A673 (cell line): Measurements from ENCODE around the gene CDKN2D. TPM values are rescaled to one million over a fixed set of nuclear protein-coding genes. Genes with fewer than 3 reads are reported as not detected.

ENCODE experiments used
- BruUV-seq: library from RNA; stranded (reverse); fragments of 400-500 nt; replicated peaks from 2 replicates; lab custom pipeline; 2021; lab: Mats Ljungman, UMichigan
- CTCF ChIA-PET: fragments of 300-600 bp; sonication (Branson Sonifier 250); formaldehyde crosslinking; loops from one replicate; lab custom pipeline; 2022; ENCODE audit warnings: antibody characterized with exemption; lab: Charles Lee
- POLR2A ChIA-PET: fragments of 300-600 bp; sonication (Branson Sonifier 250); formaldehyde crosslinking; loops from one replicate; lab custom pipeline; 2022; ENCODE audit warnings: antibody characterized with exemption; ENCODE audit not compliant: low non-redundant PET; lab: Charles Lee
- DNase-seq: peaks from one replicate; pipeline ENCODE4 v3.0.0-alpha.2; 2015; ENCODE audit warnings: low spot score
- H3K27ac ChIP-seq: fragments of 200-600 bp; sonication (generic); 2 replicates; pipeline ENCODE4 v1.5.1; 2016; ENCODE audit warnings: mixed run types, low read depth, mild to moderate bottlenecking, mixed read lengths, antibody characterized with exemption, low read length; ENCODE audit not compliant: poor library complexity, severe bottlenecking
- H3K27me3 ChIP-seq: fragments of 200-600 bp; sonication (generic); replicated peaks from 2 replicates; pipeline ENCODE4 v1.6.1; 2017; ENCODE audit warnings: mixed run types, low read depth, mild to moderate bottlenecking, mixed read lengths, antibody characterized with exemption, low read length; ENCODE audit not compliant: insufficient read depth, poor library complexity
- H3K36me3 ChIP-seq: fragments of 200-600 bp; sonication (generic); 2 replicates; pipeline ENCODE4 v1.6.1; 2016; ENCODE audit warnings: mixed run types, mild to moderate bottlenecking, mixed read lengths, antibody characterized with exemption, low read length; ENCODE audit not compliant: insufficient read depth, poor library complexity, severe bottlenecking
- H3K4me1 ChIP-seq: fragments of 200-600 bp; sonication (generic); 2 replicates; pipeline ENCODE4 v1.6.1; 2017; ENCODE audit warnings: mixed run types, mild to moderate bottlenecking, mixed read lengths, antibody characterized with exemption, low read length; ENCODE audit not compliant: insufficient read depth, poor library complexity, severe bottlenecking
- H3K4me3 ChIP-seq: fragments of 200-600 bp; sonication (generic); 2 replicates; pipeline ENCODE4 v1.5.1; 2016; ENCODE audit warnings: low read depth, mixed run types, mild to moderate bottlenecking, mixed read lengths, low read length; ENCODE audit not compliant: poor library complexity, severe bottlenecking
- H3K9me3 ChIP-seq: fragments of 200-600 bp; sonication (generic); 2 replicates; pipeline ENCODE4 v1.6.1; 2016; ENCODE audit warnings: mixed run types, low read depth, mild to moderate bottlenecking, mixed read lengths, antibody characterized with exemption, low read length; ENCODE audit not compliant: poor library complexity, severe bottlenecking
- CTCF ChIP-seq: fragments of 300-800, 200-600 bp; sonication (generic); conservative IDR thresholded peaks from 2 replicates; pipeline ENCODE4 v1.5.1; 2017; ENCODE audit warnings: low read depth, mild to moderate bottlenecking, antibody characterized with exemption, low read length, moderate library complexity, mixed read lengths
- EZH2 ChIP-seq: fragments of 200-600 bp; sonication (generic); IDR thresholded peaks from 2 replicates; pipeline ENCODE4 v1.6.1; 2017; ENCODE audit warnings: borderline replicate concordance, low read depth, mild to moderate bottlenecking, mixed read lengths, antibody characterized with exemption, low read length; ENCODE audit not compliant: poor library complexity, severe bottlenecking
- intact Hi-C: fragments of 100-400 bp; cut with micrococcal nuclease; formaldehyde crosslinking; loops from one replicate; pipeline ENCODE4 v1.10.0; 2022; ENCODE audit not compliant: unreplicated experiment
- total RNA-seq: library from RNA; stranded (reverse); gene quantifications from 2 replicates; pipeline ENCODE4 v1.2.3, GENCODE V29; 2021

The CDKN2D gene
- total RNA-seq, 1 experiment from 2014 or later, result 14.6 TPM

- TF ChIP-seq CTCF (no peak), EZH2 (no peak)
- no TSS peak for BruUV-seq
- H3K27ac ChIP-seq, result no peak overlapping the region
- intact Hi-C loops, result no loop called here
- ChIA-PET POLR2A (no interaction called here), CTCF (interaction anchor here (1.6 kb wide), 1 partner anchor 31 kb away, joined by 5 read pairs; no protein-coding TSS in a partner anchor)
- H3K4me1 ChIP-seq, result no peaks in the 10 kb centered on the region
- H3K9me3 ChIP-seq, result no peaks in the 10 kb centered on the region
- no peaks in the 10 kb centered on the region for H3K27me3 ChIP-seq
- no peak overlapping the region for H3K4me3 ChIP-seq
- no peak for DNase-seq
- no peaks in the 10 kb centered on the region for H3K36me3 ChIP-seq
These were observed 43.8 kb upstream of the CDKN2D start for GRCh38 chr19:10612499-10613119.

GRCh38 chr19:10611907-10612306 is 43.1 kb upstream of the CDKN2D start:
- TF ChIP-seq CTCF, result no peak
- no peak for TF ChIP-seq EZH2
- Histone ChIP-seq H3K9me3 (no peaks in the 10 kb centered on the region), H3K36me3 (no peaks in the 10 kb centered on the region), H3K4me1 (no peaks in the 10 kb centered on the region), H3K27ac (no peak overlapping the region), H3K4me3 (no peak overlapping the region), H3K27me3 (no peaks in the 10 kb centered on the region)
- DNase-seq, result no peak
- no TSS peak for BruUV-seq
- POLR2A ChIA-PET, result interaction anchor here (0.6 kb wide), 1 partner anchor 208 kb away, joined by 3 read pairs; the partner anchor contains the start of gene CDC37
- CTCF ChIA-PET, result interaction anchor here (1.6 kb wide), 1 partner anchor 31 kb away, joined by 5 read pairs; no protein-coding TSS in a partner anchor
- intact Hi-C loops, result no loop called here

- DNase-seq, result no peak
- intact Hi-C loops, result no loop called here
- H3K9me3 ChIP-seq, result no peaks in the 10 kb centered on the region
- H3K36me3 ChIP-seq, result no peaks in the 10 kb centered on the region
- CTCF ChIA-PET, result no interaction called here
- H3K4me3 ChIP-seq, result no peak overlapping the region
- H3K27ac ChIP-seq, result no peak overlapping the region
- TF ChIP-seq EZH2, result no peak
- no peak for TF ChIP-seq CTCF
- H3K27me3 ChIP-seq, result no peaks in the 10 kb centered on the region
- POLR2A ChIA-PET, result no interaction called here
- BruUV-seq, result no TSS peak
- peaks cover 2% of the 10 kb centered on the region for H3K4me1 ChIP-seq
These were observed 35.7 kb upstream of the CDKN2D start for GRCh38 chr19:10604460-10604980.
